ENCODE results near the gene TKTL2. TPM values are rescaled to one million over a fixed set of nuclear protein-coding genes. Genes with fewer than 3 reads are reported as not detected.

The TKTL2 gene
- total RNA-seq, 1 experiment from 2014 or later: not detected

- ChIA-PET CTCF (no interaction called here), POLR2A (no interaction called here)
- Mint-ChIP-seq H3K27me3 (ENCODE audit: low read depth) (no peaks in the 10 kb centered on the region), H3K27ac (no peak overlapping the region), H3K9me3 (no peaks in the 10 kb centered on the region), H3K4me1 (no peaks in the 10 kb centered on the region), H3K4me3 (no peak overlapping the region), H3K36me3 (no peaks in the 10 kb centered on the region)
- TF ChIP-seq ZSCAN18 (CRISPR knock-in tag; IDR thresholded peaks at IDR 0.05) (no peak), SMAD4 (CRISPR knock-in tag; IDR thresholded peaks at IDR 0.05) (no peak), ZNF512 (CRISPR knock-in tag; IDR thresholded peaks at IDR 0.05; ENCODE audit: borderline replicate concordance) (no peak), TEAD1 (CRISPR knock-in tag; IDR thresholded peaks at IDR 0.05) (no peak), ZNF416 (CRISPR knock-in tag; IDR thresholded peaks at IDR 0.05) (no peak), CTCF (IDR thresholded peaks at IDR 0.05) (no peak), HMGA2 (CRISPR knock-in tag; IDR thresholded peaks at IDR 0.05) (no peak), ARID4B (CRISPR knock-in tag; IDR thresholded peaks at IDR 0.05; ENCODE audit: borderline replicate concordance) (no peak), FOXP4 (CRISPR knock-in tag; IDR thresholded peaks at IDR 0.05) (no peak), OVOL2 (CRISPR knock-in tag; IDR thresholded peaks at IDR 0.05; ENCODE audit: borderline replicate concordance) (no peak)
- no peak for DNase-seq (ENCODE audit: low spot score)
- no peak for ATAC-seq
Measured at GRCh38 chr4:163474027-163474426, 473 bp upstream of the TKTL2 start.

GRCh38 chr4:163473130-163473529 lies 424 bp downstream of the TKTL2 start:
- DNase-seq (ENCODE audit: low spot score) (no peak), ATAC-seq (peak; percentile 76)
- POLR2A ChIA-PET: no interaction called here
- CTCF ChIA-PET: no interaction called here
- Mint-ChIP-seq H3K36me3 (no peaks in the 10 kb centered on the region), H3K4me1 (no peaks in the 10 kb centered on the region), H3K27me3 (ENCODE audit: low read depth) (no peaks in the 10 kb centered on the region), H3K9me3 (no peaks in the 10 kb centered on the region), H3K27ac (no peak overlapping the region), H3K4me3 (no peak overlapping the region)
- TF ChIP-seq USF2 (CRISPR knock-in tag; IDR thresholded peaks at IDR 0.05) (no peak), ATF6 (CRISPR knock-in tag; IDR thresholded peaks at IDR 0.05) (no peak), TEAD1 (CRISPR knock-in tag; IDR thresholded peaks at IDR 0.05) (no peak), ESRRA (CRISPR knock-in tag; IDR thresholded peaks at IDR 0.05; ENCODE audit: borderline replicate concordance) (no peak), CTCF (IDR thresholded peaks at IDR 0.05) (no peak), ELF4 (CRISPR knock-in tag; IDR thresholded peaks at IDR 0.05; ENCODE audit: low read depth) (no peak), RORB (CRISPR knock-in tag; IDR thresholded peaks at IDR 0.05) (no peak), EMX1 (CRISPR knock-in tag; IDR thresholded peaks at IDR 0.05) (no peak), NR3C1 (CRISPR knock-in tag; conservative IDR thresholded peaks at IDR 0.05; ENCODE audit: low read depth) (no peak)
